ENCODE data around the gene FRMD4A.

GRCh38 chr10:14102056-14102455 is 228.7 kb downstream of the FRMD4A start:
- TF ChIP-seq POLR2AphosphoS5 (IDR thresholded peaks at IDR 0.05; ENCODE audit: low read depth, low read length) (no peak), TAF1 (IDR thresholded peaks at IDR 0.05; ENCODE audit: low read depth, low read length) (no peak)
